HCT116 (cell line): ENCODE measurements around the gene SLC12A4. TPM values are rescaled to one million over a fixed set of nuclear protein-coding genes. Genes with fewer than 3 reads are reported as not detected.

Experiments
- ATAC-seq: fragments of 200-7000 bp; cut with Tn5 transposase; 2 replicates; pipeline ENCODE4 v1.9.1; 2020; ENCODE audit warnings: mild to moderate bottlenecking, moderate library complexity
- BruUV-seq: library from RNA; stranded (reverse); fragments of 400-500 nt; replicated peaks from 2 replicates; lab custom pipeline; 2021; lab: Mats Ljungman, UMichigan
- CTCF ChIA-PET: fragments of 300-600 bp; sonication (Branson Sonifier 250); formaldehyde crosslinking; loops from one replicate; lab custom pipeline; 2021; ENCODE audit warnings: antibody characterized with exemption; lab: Charles Lee
- POLR2A ChIA-PET: fragments of 300-600, 350-600 bp; sonication (Branson Sonifier 250); formaldehyde crosslinking; loops from one replicate; lab custom pipeline; 2021; ENCODE audit warnings: antibody characterized with exemption; lab: Charles Lee
- RAD21 ChIA-PET, 2 experiments: fragments of 300-600 bp; sonication (Branson Sonifier 250); formaldehyde crosslinking; loops; one replicate each; lab custom pipeline; 2023; ENCODE audit warnings: low total read pairs in 2 of 2; ENCODE audit not compliant: uncharacterized antibody in 2 of 2, unreplicated experiment in 2 of 2, low non-redundant PET in 1 of 2; lab: Charles Lee
- DNase-seq: peaks from one replicate; pipeline ENCODE4 v3.0.0-alpha.2; 2010; ENCODE audit warnings: low read depth, low spot score
- H2AFZ ChIP-seq: fragments of 200-600 bp; shearing (Covaris generic), sonication (generic); 2 replicates; pipeline ENCODE4 v1.6.1; 2017; ENCODE audit warnings: low read depth, mixed run types, mixed read lengths, antibody characterized with exemption, low read length; ENCODE audit not compliant: poor library complexity, severe bottlenecking
- H3K27ac ChIP-seq: 2 replicates; pipeline ENCODE4 v1.5.1; 2012; ENCODE audit warnings: low read depth, low read length
- H3K27me3 ChIP-seq: fragments of 200-600 bp; sonication (generic); 2 replicates; pipeline ENCODE4 v1.6.1; 2016; ENCODE audit warnings: mixed run types, low read length, mixed read lengths; ENCODE audit not compliant: insufficient read depth
- H3K36me3 ChIP-seq, 2 experiments: fragments of 200-500 bp in 1 of 2; fragments of 200-600 bp in 1 of 2; sonication (Bioruptor generic) in 1 of 2; sonication (generic) in 1 of 2; 2 replicates each; pipeline versions ENCODE4 v1.5.1 to v1.6.1; 2014 to 2016; ENCODE audit warnings: low read length in 2 of 2, inconsistent platforms in 1 of 2, mixed read lengths in 1 of 2, mixed run types in 1 of 2; ENCODE audit not compliant: insufficient read depth in 2 of 2, control insufficient read depth in 1 of 2
- H3K4me1 ChIP-seq, 2 experiments: fragments of 200-600 bp in 1 of 2; sonication (generic) in 1 of 2; 2 replicates each; pipeline versions ENCODE4 v1.5.1 to v1.6.1; 2012 to 2017; ENCODE audit warnings: low read length in 2 of 2, inconsistent platforms in 1 of 2, mild to moderate bottlenecking in 1 of 2, mixed read lengths in 1 of 2, mixed run types in 1 of 2, moderate library complexity in 1 of 2; ENCODE audit not compliant: insufficient read depth in 2 of 2, control insufficient read depth in 1 of 2
- H3K4me2 ChIP-seq: fragments of 200-600 bp; sonication (generic); 2 replicates; pipeline ENCODE4 v1.6.1; 2017; ENCODE audit warnings: mixed run types, low read length, mixed read lengths
- H3K4me3 ChIP-seq, 2 experiments: fragments of 200-600 bp in 1 of 2; sonication (generic) in 1 of 2; replicated peaks in 1 of 2; 2 replicates each; pipeline ENCODE4 v1.5.1; 2011 to 2016; ENCODE audit warnings: low read length in 2 of 2, control low read depth in 1 of 2, low read depth in 1 of 2, mild to moderate bottlenecking in 1 of 2, mixed read lengths in 1 of 2, mixed run types in 1 of 2
- H3K79me2 ChIP-seq: fragments of 200-600 bp; sonication (generic); 2 replicates; pipeline ENCODE4 v1.6.1; 2017; ENCODE audit warnings: mild to moderate bottlenecking, mixed run types, low read length, moderate library complexity, mixed read lengths; ENCODE audit not compliant: insufficient read depth
- H3K9ac ChIP-seq: fragments of 200-600 bp; sonication (generic); 2 replicates; pipeline ENCODE4 v1.6.1; 2016; ENCODE audit warnings: low read length, mixed read lengths
- H3K9me2 ChIP-seq: fragments of 200-600 bp; sonication (generic), shearing (Covaris generic); 2 replicates; pipeline ENCODE4 v1.6.1; 2017; ENCODE audit warnings: mixed run types, mild to moderate bottlenecking, moderate library complexity; ENCODE audit not compliant: insufficient read depth
- H3K9me3 ChIP-seq, 2 experiments: fragments of 200-500 bp in 1 of 2; fragments of 200-600 bp in 1 of 2; sonication (Bioruptor generic) in 1 of 2; sonication (generic) in 1 of 2; 2 replicates each; pipeline ENCODE4 v1.6.1; 2014 to 2017; ENCODE audit warnings: low read length in 2 of 2, mixed read lengths in 2 of 2, inconsistent platforms in 1 of 2, low read depth in 1 of 2, mild to moderate bottlenecking in 1 of 2, mixed run types in 1 of 2, moderate library complexity in 1 of 2; ENCODE audit not compliant: control insufficient read depth in 1 of 2, insufficient read depth in 1 of 2
- H4K20me1 ChIP-seq: fragments of 200-600 bp; sonication (generic), shearing (Covaris generic); 2 replicates; pipeline ENCODE4 v1.6.1; 2017; ENCODE audit warnings: mixed run types, mild to moderate bottlenecking, moderate library complexity; ENCODE audit not compliant: insufficient read depth
- CBX3 ChIP-seq: IDR thresholded peaks from 2 replicates; pipeline ENCODE4 v1.6.1; 2012; ENCODE audit warnings: low read depth
- EGR1 ChIP-seq: IDR thresholded peaks from 2 replicates; pipeline ENCODE4 v1.6.1; 2012; ENCODE audit warnings: low read depth
- ELF1 ChIP-seq: IDR thresholded peaks from 2 replicates; pipeline ENCODE4 v1.6.1; 2012; ENCODE audit warnings: low read depth, borderline replicate concordance
- EZH2 ChIP-seq: fragments of 200-600 bp; sonication (generic); IDR thresholded peaks from 2 replicates; pipeline ENCODE4 v1.6.1; 2017; ENCODE audit warnings: antibody characterized with exemption, mixed run types
- EZH2phosphoT487 ChIP-seq: fragments of 200-600 bp; IDR thresholded peaks from 2 replicates; pipeline ENCODE4 v1.6.1; 2018; ENCODE audit warnings: antibody characterized with exemption, borderline replicate concordance
- FOSL1 ChIP-seq: IDR thresholded peaks from 2 replicates; pipeline ENCODE4 v1.6.1; 2012; ENCODE audit warnings: low read depth
- JUND ChIP-seq: IDR thresholded peaks from 2 replicates; pipeline ENCODE4 v1.6.1; 2012
- POLR2AphosphoS5 ChIP-seq: IDR thresholded peaks from 2 replicates; pipeline ENCODE4 v1.6.1; 2011; ENCODE audit warnings: mild to moderate bottlenecking, low read depth, low read length, moderate library complexity
- RAD21 ChIP-seq: IDR thresholded peaks from 2 replicates; pipeline ENCODE4 v1.6.1; 2012; ENCODE audit warnings: low read depth, mild to moderate bottlenecking
- REST ChIP-seq: IDR thresholded peaks from 2 replicates; pipeline ENCODE4 v1.6.1; 2012; ENCODE audit warnings: low read depth
- SIN3A ChIP-seq: IDR thresholded peaks from 2 replicates; pipeline ENCODE4 v1.6.1; 2012; ENCODE audit warnings: low read depth
- SP1 ChIP-seq: IDR thresholded peaks from 2 replicates; pipeline ENCODE4 v1.6.1; 2012; ENCODE audit warnings: low read depth
- YY1 ChIP-seq: IDR thresholded peaks from 2 replicates; pipeline ENCODE4 v1.6.1; 2011; ENCODE audit warnings: low read length, low read depth, moderate library complexity, mild to moderate bottlenecking; ENCODE audit not compliant: insufficient replicate concordance; ENCODE audit errors: extremely low read depth
- ZFX ChIP-seq: fragments of 450-650 bp; IDR thresholded peaks from 2 replicates; pipeline ENCODE4 v1.6.1; 2017
- ZNF274 ChIP-seq: fragments of 200-500 bp; sonication (Bioruptor generic); IDR thresholded peaks from 2 replicates; pipeline ENCODE4 v1.6.1; 2014; ENCODE audit warnings: mild to moderate bottlenecking, low read depth, low read length, inconsistent platforms
- intact Hi-C: fragments of 100-400 bp; cut with micrococcal nuclease; formaldehyde crosslinking; loops from 2 replicates; pipeline ENCODE4 v1.10.0; 2022
- total RNA-seq: library from RNA; stranded (reverse); gene quantifications from one replicate; pipeline ENCODE4 v1.2.1, GENCODE V29; 2021; ENCODE audit not compliant: unreplicated experiment
- TF ChIP-seq, protein P1 (sequence below): IDR thresholded peaks from 2 replicates; pipeline ENCODE4 v1.6.1; 2012
- TF ChIP-seq, protein P2 (sequence below): IDR thresholded peaks from 2 replicates; pipeline ENCODE4 v1.6.1; 2011; ENCODE audit warnings: mild to moderate bottlenecking, low read length, moderate library complexity; ENCODE audit not compliant: insufficient replicate concordance; ENCODE audit errors: extremely low read depth
- TF ChIP-seq, protein P3 (sequence below), 3 experiments: fragments of 200-600 bp in 1 of 3; sonication (generic) in 1 of 3; IDR thresholded peaks in 2 of 3; conservative IDR thresholded peaks in 1 of 3; 2 replicates each; pipeline ENCODE4 v1.5.1; 2012 to 2017; ENCODE audit warnings: low read depth in 2 of 3, low read length in 2 of 3, antibody characterized with exemption in 1 of 3, borderline replicate concordance in 1 of 3, control low read depth in 1 of 3, mild to moderate bottlenecking in 1 of 3, mixed read lengths in 1 of 3, mixed run types in 1 of 3, moderate library complexity in 1 of 3; ENCODE audit not compliant: insufficient read depth in 1 of 3

SLC12A4 gene
- total RNA-seq, 1 experiment from 2014 or later: 46.0 TPM

DNA sequence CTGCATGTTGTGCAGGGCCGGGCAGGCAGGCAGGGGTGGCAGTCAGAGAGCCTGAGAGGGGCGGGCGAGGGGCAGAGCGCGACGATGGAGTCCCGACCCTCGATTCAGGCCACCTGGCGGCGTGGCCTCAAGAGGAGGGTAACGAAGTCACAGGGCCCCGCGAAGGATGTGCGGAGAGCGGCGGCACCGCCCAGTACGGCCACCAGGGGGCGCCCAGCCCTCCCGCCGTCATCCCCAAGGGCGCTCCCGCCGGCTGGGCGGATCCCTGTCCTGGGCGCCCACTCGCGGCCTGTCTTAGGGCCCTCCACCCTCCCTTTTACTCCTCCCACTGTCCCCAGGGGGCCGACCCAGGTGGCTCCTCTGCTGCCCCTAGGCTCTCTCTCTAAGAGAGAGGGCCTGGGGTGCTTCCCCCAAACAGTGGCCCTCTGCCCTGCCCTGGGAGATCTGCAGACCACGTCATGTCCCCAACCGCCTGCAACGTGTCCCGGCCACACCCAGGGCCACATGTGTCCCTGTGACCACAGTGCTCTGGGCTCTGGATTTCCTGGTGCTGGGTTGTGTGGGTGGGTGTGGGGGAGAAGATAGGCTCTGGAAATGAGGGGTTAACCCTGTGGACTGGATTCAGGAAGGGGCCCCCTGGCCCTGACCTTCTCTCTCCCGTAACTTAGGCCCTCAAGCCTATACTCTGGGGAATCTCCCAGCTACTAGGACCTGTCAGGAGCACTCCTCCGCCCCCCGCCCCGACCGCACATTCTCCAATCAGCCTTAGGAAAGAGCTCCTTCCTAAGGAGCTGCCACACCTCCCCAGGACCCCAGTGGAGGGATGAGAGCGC, 25.0 kb upstream of the SLC12A4 start:
- ChIA-PET RAD21 (no interaction called here), POLR2A (no interaction called here), CTCF (interaction anchor here (1.0 kb wide), 1 partner anchor 48 kb away, joined by 3 read pairs; no protein-coding TSS in a partner anchor)
- peaks cover 5 to 20% of the 10 kb centered on the region in 2 experiments; a peak in 3 of 4 replicates for H3K4me1 ChIP-seq
- H4K20me1 ChIP-seq: no peaks in the 10 kb centered on the region
- peak overlapping the region in 1 of 2 experiments; percentile 39; a peak in 2 of 4 replicates for H3K4me3 ChIP-seq
- peak overlapping the region; percentile 65 for H3K9ac ChIP-seq
- no peaks in the 10 kb centered on the region for H3K36me3 ChIP-seq
- no peaks in the 10 kb centered on the region for H3K9me2 ChIP-seq
- peak overlapping the region; percentile 48; the same call in 1 of the 2 replicates for H3K27ac ChIP-seq
- H3K4me2 ChIP-seq: peak overlapping the region; percentile 76
- intact Hi-C loops: loop anchor here (1.0 kb wide), 3 partner anchors 47 to 236 kb away; no protein-coding TSS in a partner anchor
- no peaks in the 10 kb centered on the region for H3K79me2 ChIP-seq
- peak; percentile 97 for ATAC-seq
- H3K9me3 ChIP-seq: no peaks in the 10 kb centered on the region
- DNase-seq: peak; percentile 63
- no peaks in the 10 kb centered on the region for H3K27me3 ChIP-seq
- BruUV-seq: no TSS peak
- peak overlapping the region; percentile 86 for H2AFZ ChIP-seq
- TF ChIP-seq SP1: no peak
- TF ChIP-seq, protein P1, sequence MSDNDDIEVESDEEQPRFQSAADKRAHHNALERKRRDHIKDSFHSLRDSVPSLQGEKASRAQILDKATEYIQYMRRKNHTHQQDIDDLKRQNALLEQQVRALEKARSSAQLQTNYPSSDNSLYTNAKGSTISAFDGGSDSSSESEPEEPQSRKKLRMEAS: peak; percentile 66; the same call in 1 of the 2 replicates
- TF ChIP-seq POLR2AphosphoS5: peak; percentile 35
- TF ChIP-seq RAD21: peak; percentile 78
- peak; percentile 23 for TF ChIP-seq YY1
- no peak for TF ChIP-seq SIN3A
- TF ChIP-seq EZH2: no peak
- TF ChIP-seq, protein P2, sequence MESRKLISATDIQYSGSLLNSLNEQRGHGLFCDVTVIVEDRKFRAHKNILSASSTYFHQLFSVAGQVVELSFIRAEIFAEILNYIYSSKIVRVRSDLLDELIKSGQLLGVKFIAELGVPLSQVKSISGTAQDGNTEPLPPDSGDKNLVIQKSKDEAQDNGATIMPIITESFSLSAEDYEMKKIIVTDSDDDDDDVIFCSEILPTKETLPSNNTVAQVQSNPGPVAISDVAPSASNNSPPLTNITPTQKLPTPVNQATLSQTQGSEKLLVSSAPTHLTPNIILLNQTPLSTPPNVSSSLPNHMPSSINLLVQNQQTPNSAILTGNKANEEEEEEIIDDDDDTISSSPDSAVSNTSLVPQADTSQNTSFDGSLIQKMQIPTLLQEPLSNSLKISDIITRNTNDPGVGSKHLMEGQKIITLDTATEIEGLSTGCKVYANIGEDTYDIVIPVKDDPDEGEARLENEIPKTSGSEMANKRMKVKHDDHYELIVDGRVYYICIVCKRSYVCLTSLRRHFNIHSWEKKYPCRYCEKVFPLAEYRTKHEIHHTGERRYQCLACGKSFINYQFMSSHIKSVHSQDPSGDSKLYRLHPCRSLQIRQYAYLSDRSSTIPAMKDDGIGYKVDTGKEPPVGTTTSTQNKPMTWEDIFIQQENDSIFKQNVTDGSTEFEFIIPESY: no peak
- no peak for TF ChIP-seq FOSL1
- peak; percentile 39; the same call in 1 of the 2 replicates for TF ChIP-seq ZFX
- TF ChIP-seq, protein P3, sequence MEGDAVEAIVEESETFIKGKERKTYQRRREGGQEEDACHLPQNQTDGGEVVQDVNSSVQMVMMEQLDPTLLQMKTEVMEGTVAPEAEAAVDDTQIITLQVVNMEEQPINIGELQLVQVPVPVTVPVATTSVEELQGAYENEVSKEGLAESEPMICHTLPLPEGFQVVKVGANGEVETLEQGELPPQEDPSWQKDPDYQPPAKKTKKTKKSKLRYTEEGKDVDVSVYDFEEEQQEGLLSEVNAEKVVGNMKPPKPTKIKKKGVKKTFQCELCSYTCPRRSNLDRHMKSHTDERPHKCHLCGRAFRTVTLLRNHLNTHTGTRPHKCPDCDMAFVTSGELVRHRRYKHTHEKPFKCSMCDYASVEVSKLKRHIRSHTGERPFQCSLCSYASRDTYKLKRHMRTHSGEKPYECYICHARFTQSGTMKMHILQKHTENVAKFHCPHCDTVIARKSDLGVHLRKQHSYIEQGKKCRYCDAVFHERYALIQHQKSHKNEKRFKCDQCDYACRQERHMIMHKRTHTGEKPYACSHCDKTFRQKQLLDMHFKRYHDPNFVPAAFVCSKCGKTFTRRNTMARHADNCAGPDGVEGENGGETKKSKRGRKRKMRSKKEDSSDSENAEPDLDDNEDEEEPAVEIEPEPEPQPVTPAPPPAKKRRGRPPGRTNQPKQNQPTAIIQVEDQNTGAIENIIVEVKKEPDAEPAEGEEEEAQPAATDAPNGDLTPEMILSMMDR (IDR thresholded peaks at IDR 0.05 in 2 of 3, conservative IDR thresholded peaks at IDR 0.05 in 1 of 3; ENCODE audit: borderline replicate concordance in 1 of 3, insufficient read depth in 1 of 3, low read depth in 2 of 3, low read length in 2 of 3): peak; percentile 86 to 96 (median 96)
- TF ChIP-seq EGR1: peak; percentile 43; the same call in 1 of the 2 replicates
- no peak for TF ChIP-seq REST
- no peak for TF ChIP-seq ELF1
- no peak for TF ChIP-seq EZH2phosphoT487
- no peak for TF ChIP-seq ZNF274
- no peak for TF ChIP-seq CBX3
- no peak for TF ChIP-seq JUND
